ENCODE data around the gene HPSE2.

The HPSE2 gene

DNA sequence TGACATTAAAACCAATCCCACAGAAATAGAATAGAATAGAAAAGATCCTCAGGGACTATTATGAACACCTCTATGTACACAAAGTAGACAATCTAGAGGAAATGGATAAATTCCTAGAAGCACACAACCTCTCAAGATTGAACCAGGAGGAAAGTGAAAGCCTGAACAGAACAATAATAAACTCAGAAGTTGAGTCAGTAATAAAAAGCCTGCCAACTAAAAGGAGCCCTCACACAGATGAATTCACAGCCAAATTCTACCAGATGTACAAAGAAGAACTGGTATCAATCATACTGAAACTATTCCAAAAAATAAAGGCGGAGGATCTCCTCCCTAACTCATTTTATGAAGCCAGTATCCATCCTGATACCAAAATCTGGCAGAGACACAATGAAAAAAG, 568.6 kb downstream of the HPSE2 start:
- no peak for DNase-seq

- no peak for DNase-seq
Measured at GRCh38 chr10:98666276-98666675, 569.4 kb downstream of the HPSE2 start.

GRCh38 chr10:98664329-98665042, 571.2 kb downstream of the HPSE2 start:
- no peak for DNase-seq

- DNase-seq, result no peak
Measured at GRCh38 chr10:98659951-98660350, 575.7 kb downstream of the HPSE2 start.

- DNase-seq, result no peak
Measured at GRCh38 chr10:98655492-98655891, 580.2 kb downstream of the HPSE2 start.

GRCh38 chr10:98649170-98649569, 586.5 kb downstream of the HPSE2 start:
- DNase-seq, result no peak

DNA sequence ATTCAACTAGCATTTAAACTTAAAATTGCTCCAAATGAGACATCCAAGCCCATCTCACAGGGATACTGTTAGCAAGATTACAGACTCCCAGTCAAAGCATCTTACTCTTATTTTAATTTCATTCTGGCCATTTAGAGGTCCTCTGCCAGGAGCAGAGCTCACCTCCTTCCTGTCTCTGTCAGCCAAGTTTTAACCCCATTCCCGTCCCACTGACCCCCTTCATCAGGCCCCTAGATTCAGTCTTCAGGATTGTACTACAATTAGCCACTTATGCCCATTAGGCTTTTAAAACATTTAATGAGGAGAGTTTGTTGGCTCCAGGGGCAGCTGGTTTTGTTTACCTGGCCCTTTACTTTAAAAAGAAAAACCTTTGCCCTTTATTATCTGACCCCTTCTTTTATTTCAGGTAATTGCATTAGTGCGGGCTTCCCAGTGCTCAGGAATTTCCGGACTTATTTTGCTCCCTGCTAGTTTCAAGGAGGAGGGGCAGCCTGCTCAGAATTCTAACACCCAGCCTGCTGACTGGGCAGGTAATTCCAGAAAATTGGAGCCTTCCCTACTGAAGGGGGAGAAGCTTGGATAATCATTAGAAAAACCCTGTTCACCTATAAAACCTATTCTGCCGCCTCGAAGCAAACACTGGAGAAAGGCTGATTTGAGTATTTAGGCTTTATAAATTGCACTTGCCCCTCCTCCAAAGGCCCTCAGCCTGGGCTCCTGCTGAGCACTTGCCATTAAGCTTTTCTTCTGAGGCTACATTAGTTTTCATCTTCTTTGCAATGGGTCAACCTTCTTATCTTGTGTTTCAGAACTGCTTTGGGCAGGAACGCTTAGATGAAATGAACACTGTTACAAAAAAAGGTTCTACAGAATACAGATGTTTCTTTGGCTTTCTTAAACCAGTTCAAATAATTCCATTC, 588.4 kb downstream of the HPSE2 start:
- DNase-seq, result no peak

- DNase-seq, result no peak
Measured at GRCh38 chr10:98644466-98644865, 591.2 kb downstream of the HPSE2 start.

- DNase-seq, result no peak
Measured at GRCh38 chr10:98642281-98642680, 593.4 kb downstream of the HPSE2 start.

- no peak for DNase-seq
Measured at GRCh38 chr10:98638920-98639319, 596.7 kb downstream of the HPSE2 start.

- DNase-seq, result no peak
Measured at GRCh38 chr10:98636921-98637329, 598.7 kb downstream of the HPSE2 start.

GRCh38 chr10:98632456-98633150, 603.0 kb downstream of the HPSE2 start:
- no peak for DNase-seq

DNA sequence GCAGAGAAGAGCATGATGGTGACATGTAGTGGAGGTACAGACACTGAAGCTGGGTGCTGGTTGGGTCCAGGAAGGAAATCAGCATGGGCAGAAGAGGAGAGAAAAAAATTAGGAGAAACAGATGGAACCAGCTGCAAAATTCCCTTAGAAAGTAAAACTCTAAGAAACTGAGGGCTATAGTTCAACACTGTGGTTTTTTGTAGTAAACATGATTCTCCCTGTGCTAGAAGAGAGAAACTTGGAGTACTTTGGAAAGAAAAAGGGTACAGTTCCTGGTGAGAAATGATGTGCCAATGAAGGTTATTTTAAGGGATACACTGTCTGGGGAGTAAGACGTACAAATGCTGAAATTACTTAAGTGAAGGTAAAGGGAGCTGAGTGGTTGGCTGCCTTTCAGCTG, 607.4 kb downstream of the HPSE2 start:
- DNase-seq, result no peak

- DNase-seq, result no peak
Measured at GRCh38 chr10:98627711-98628110, 607.9 kb downstream of the HPSE2 start.

GRCh38 chr10:98624963-98625362, 610.7 kb downstream of the HPSE2 start:
- DNase-seq, result no peak

- no peak for DNase-seq
Measured at GRCh38 chr10:98623176-98623575, 612.5 kb downstream of the HPSE2 start.

GRCh38 chr10:98621630-98622029, 614.0 kb downstream of the HPSE2 start:
- no peak for DNase-seq

DNA sequence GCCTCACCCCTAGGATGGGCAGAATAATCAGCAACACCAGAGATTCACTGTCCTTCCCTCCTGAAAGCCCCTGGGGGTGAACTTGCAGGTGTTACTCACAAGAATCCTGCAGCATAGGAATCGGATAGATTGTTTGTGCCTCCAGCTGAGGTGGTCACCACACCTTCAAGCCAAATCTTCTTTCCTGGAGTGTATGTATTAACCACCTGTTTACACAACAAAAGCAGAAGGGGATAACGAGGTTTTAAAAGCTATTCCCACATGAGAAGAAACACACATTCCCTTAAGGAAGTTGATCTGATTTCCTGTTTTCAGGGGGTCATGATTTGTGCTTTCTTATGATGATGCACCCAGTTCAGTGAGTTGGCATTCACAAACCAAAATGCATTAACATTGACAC, 615.1 kb downstream of the HPSE2 start:
- DNase-seq, result no peak

- no peak for DNase-seq
Measured at GRCh38 chr10:98619446-98619845, 616.2 kb downstream of the HPSE2 start.

- no peak for DNase-seq
Measured at GRCh38 chr10:98617906-98618520, 617.6 kb downstream of the HPSE2 start.

DNA sequence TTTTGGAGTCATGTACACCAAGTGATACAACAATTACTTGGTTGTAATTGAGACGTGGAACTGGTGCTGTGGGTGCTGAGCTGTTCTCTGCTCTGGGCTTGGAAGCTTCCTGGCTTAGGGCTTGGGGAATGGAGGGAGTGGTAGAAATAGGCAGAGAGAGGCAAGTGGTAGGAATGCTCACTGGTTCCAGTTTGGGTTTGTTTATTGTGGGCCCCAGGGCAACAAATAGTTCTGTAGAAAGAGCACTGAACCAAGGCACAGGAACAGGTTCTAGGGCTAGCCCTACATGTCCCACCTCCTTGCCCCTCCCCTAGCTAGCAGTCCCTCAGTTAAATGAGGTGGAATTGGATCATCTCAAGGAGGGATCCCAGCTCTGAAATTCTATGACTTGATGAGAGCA, 622.2 kb downstream of the HPSE2 start:
- DNase-seq, result no peak

- DNase-seq, result no peak
Measured at GRCh38 chr10:98611436-98611835, 624.2 kb downstream of the HPSE2 start.

DNA sequence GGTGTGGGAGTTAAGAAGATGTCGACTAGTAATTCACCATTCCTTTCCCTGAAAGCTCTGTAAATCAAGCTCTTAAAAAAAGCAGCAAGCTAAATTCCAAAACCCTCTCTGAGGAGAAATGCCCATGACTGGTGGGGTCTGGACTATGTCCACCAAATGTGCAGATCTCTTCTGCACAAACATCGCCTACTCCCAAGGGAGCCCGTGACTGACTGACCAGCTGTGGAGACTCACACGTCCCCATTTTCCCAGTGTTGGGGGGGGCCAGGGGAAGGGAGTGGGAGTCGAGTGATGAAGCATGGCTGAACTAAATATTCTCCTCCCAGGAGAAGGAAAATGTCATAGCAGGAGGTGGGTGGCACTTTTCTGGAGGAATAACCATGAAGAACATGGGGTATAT, 624.8 kb downstream of the HPSE2 start:
- no peak for DNase-seq

All from kidney glomerular epithelial cell (primary cell).